Astrocyte (in vitro differentiated cells and primary cell): ENCODE results near the gene SNUPN. TPM values are rescaled to one million over a fixed set of nuclear protein-coding genes. Genes with fewer than 3 reads are reported as not detected.
"Not testable (repeated sequence)": the region's sequence is repeated elsewhere in the genome, so short reads cannot be mapped to it uniquely, and the experiment has no call there.

ENCODE experiments used
- DNase-seq: peaks from one replicate; pipeline ENCODE4 v3.0.0-alpha.2; 2010; ENCODE audit warnings: low read depth
- FAIRE-seq: peaks from 2 replicates; lab custom pipeline; 2011; peaks lifted over from hg19 to GRCh38; lab: Jason Lieb, UNC
- H2AFZ ChIP-seq: 2 replicates; pipeline ENCODE4 v1.6.0; 2012; ENCODE audit warnings: low read depth, low read length, inconsistent platforms
- H3K27ac ChIP-seq: 2 replicates; pipeline ENCODE4 v1.5.1; 2011; ENCODE audit warnings: low read depth, low read length, inconsistent platforms
- H3K27me3 ChIP-seq: 2 replicates; pipeline ENCODE4 v1.6.0; 2011; ENCODE audit warnings: low read length, inconsistent platforms; ENCODE audit not compliant: insufficient read depth
- H3K36me3 ChIP-seq: 2 replicates; pipeline ENCODE4 v1.5.1; 2011; ENCODE audit warnings: low read length, inconsistent platforms; ENCODE audit not compliant: insufficient read depth
- H3K4me1 ChIP-seq: 2 replicates; pipeline ENCODE4 v1.5.1; 2011; ENCODE audit warnings: low read length, inconsistent platforms; ENCODE audit not compliant: insufficient read depth
- H3K4me2 ChIP-seq: 2 replicates; pipeline ENCODE4 v1.6.0; 2012; ENCODE audit warnings: low read length, inconsistent platforms
- H3K4me3 ChIP-seq: 2 replicates; pipeline ENCODE4 v1.5.1; 2011; ENCODE audit warnings: low read depth, mild to moderate bottlenecking, low read length, inconsistent platforms; ENCODE audit not compliant: insufficient read depth
- H3K79me2 ChIP-seq: 2 replicates; pipeline ENCODE4 v1.6.0; 2012; ENCODE audit warnings: mild to moderate bottlenecking, low read length, inconsistent platforms; ENCODE audit not compliant: insufficient read depth
- H3K9ac ChIP-seq: 2 replicates; pipeline ENCODE4 v1.6.0; 2012; ENCODE audit warnings: mild to moderate bottlenecking, low read length, inconsistent platforms
- H3K9me3 ChIP-seq: 2 replicates; pipeline ENCODE4 v1.5.1; 2012; ENCODE audit warnings: low read depth, mild to moderate bottlenecking, low read length, inconsistent platforms; ENCODE audit not compliant: insufficient read depth
- H4K20me1 ChIP-seq: 2 replicates; pipeline ENCODE4 v1.6.0; 2012; ENCODE audit warnings: low read length, inconsistent platforms; ENCODE audit not compliant: insufficient read depth
- H3K27ac Mint-ChIP-seq: one replicate; pipeline ENCODE4 v1.8.0; 2021; ENCODE audit warnings: mild to moderate bottlenecking, mixed read lengths; ENCODE audit not compliant: unreplicated experiment
- H3K27me3 Mint-ChIP-seq: one replicate; pipeline ENCODE4 v1.8.0; 2021; ENCODE audit warnings: low read depth, mixed read lengths; ENCODE audit not compliant: unreplicated experiment
- H3K36me3 Mint-ChIP-seq: one replicate; pipeline ENCODE4 v1.8.0; 2021; ENCODE audit warnings: low read depth, mixed read lengths; ENCODE audit not compliant: unreplicated experiment
- H3K4me1 Mint-ChIP-seq: one replicate; pipeline ENCODE4 v1.8.0; 2021; ENCODE audit warnings: low read depth, mixed read lengths; ENCODE audit not compliant: unreplicated experiment
- H3K4me3 Mint-ChIP-seq: one replicate; pipeline ENCODE4 v1.8.0; 2021; ENCODE audit warnings: mild to moderate bottlenecking, moderate library complexity, mixed read lengths; ENCODE audit not compliant: unreplicated experiment
- H3K9me3 Mint-ChIP-seq: one replicate; pipeline ENCODE4 v1.8.0; 2021; ENCODE audit warnings: mild to moderate bottlenecking, mixed read lengths; ENCODE audit not compliant: unreplicated experiment
- CTCF ChIP-seq: IDR thresholded peaks from 2 replicates; pipeline ENCODE4 v1.5.1; 2011; ENCODE audit warnings: low read depth, mild to moderate bottlenecking, inconsistent platforms, low read length, moderate library complexity; ENCODE audit not compliant: insufficient read depth
- EZH2 ChIP-seq: IDR thresholded peaks from 2 replicates; pipeline ENCODE4 v1.6.1; 2012; ENCODE audit warnings: mild to moderate bottlenecking, low read length, inconsistent platforms; ENCODE audit not compliant: insufficient read depth
- total RNA-seq: library from RNA; stranded (reverse); gene quantifications from 2 replicates; pipeline ENCODE4 v1.2.1, GENCODE V29; 2021

Gene SNUPN
- total RNA-seq, 1 donor from 2014 or later, result 15.9 TPM

GRCh38 chr15:75584121-75584520 is 41.4 kb downstream of the SNUPN start:
- no peak overlapping the region for H3K27ac ChIP-seq

GRCh38 chr15:75583701-75584100 is 41.8 kb downstream of the SNUPN start:
- H3K4me3 ChIP-seq, result no peak overlapping the region
- H3K9me3 ChIP-seq, result no peaks in the 10 kb centered on the region
- no peak for FAIRE-seq
- TF ChIP-seq CTCF (no peak), EZH2 (no peak)
- Mint-ChIP-seq H3K4me1 (peaks cover 4% of the 10 kb centered on the region), H3K4me3 (no peak overlapping the region), H3K27ac (no peak overlapping the region), H3K27me3 (no peaks in the 10 kb centered on the region), H3K9me3 (no peaks in the 10 kb centered on the region), H3K36me3 (no peaks in the 10 kb centered on the region)
- H4K20me1 ChIP-seq, result no peaks in the 10 kb centered on the region
- H2AFZ ChIP-seq, result no peak overlapping the region
- H3K79me2 ChIP-seq, result peaks cover 3% of the 10 kb centered on the region
- peaks cover 9% of the 10 kb centered on the region for H3K4me1 ChIP-seq
- H3K9ac ChIP-seq, result no peak overlapping the region
- DNase-seq, result no peak
- H3K27ac ChIP-seq, result no peak overlapping the region
- no peak overlapping the region for H3K4me2 ChIP-seq
- H3K36me3 ChIP-seq, result no peaks in the 10 kb centered on the region
- H3K27me3 ChIP-seq, result no peaks in the 10 kb centered on the region

More at GRCh38 chr15:75584121-75584520, 41.4 kb downstream of the SNUPN start:
- Histone ChIP-seq H3K4me3 (no peak overlapping the region), H3K9me3 (no peaks in the 10 kb centered on the region), H4K20me1 (no peaks in the 10 kb centered on the region), H3K9ac (no peak overlapping the region), H3K79me2 (no peaks in the 10 kb centered on the region), H3K4me1 (peaks cover 9% of the 10 kb centered on the region), H2AFZ (no peak overlapping the region), H3K4me2 (no peak overlapping the region), H3K36me3 (no peaks in the 10 kb centered on the region), H3K27me3 (no peaks in the 10 kb centered on the region)
- no peak for FAIRE-seq
- Mint-ChIP-seq H3K4me3 (no peak overlapping the region), H3K36me3 (no peaks in the 10 kb centered on the region), H3K27ac (no peak overlapping the region), H3K9me3 (no peaks in the 10 kb centered on the region), H3K27me3 (no peaks in the 10 kb centered on the region), H3K4me1 (peaks cover 4% of the 10 kb centered on the region)
- TF ChIP-seq CTCF (no peak), EZH2 (no peak)
- DNase-seq, result no peak

GRCh38 chr15:75582943-75583342 is 42.6 kb downstream of the SNUPN start:
- H3K27me3 ChIP-seq, H3K4me1 ChIP-seq, H3K36me3 Mint-ChIP-seq, H2AFZ ChIP-seq, H3K4me3 Mint-ChIP-seq, H3K9me3 Mint-ChIP-seq, H4K20me1 ChIP-seq, H3K27ac Mint-ChIP-seq, H3K4me3 ChIP-seq, DNase-seq, H3K4me2 ChIP-seq, H3K9me3 ChIP-seq, H3K27me3 Mint-ChIP-seq, FAIRE-seq, H3K9ac ChIP-seq, H3K4me1 Mint-ChIP-seq, H3K27ac ChIP-seq, H3K36me3 ChIP-seq: not testable (repeated sequence)
- H3K79me2 ChIP-seq, result peaks cover 11% of the 10 kb centered on the region
